ENCODE data around the gene TFPT. TPM values are rescaled to one million over a fixed set of nuclear protein-coding genes. Genes with fewer than 3 reads are reported as not detected.

TFPT gene
- total and polyA plus RNA-seq, 10 of the 15 experiments (the other 5 are each of a cell fraction or from before 2014, with no cell fraction given) = 1.7 to 40.2 (median 25.6) TPM

DNA sequence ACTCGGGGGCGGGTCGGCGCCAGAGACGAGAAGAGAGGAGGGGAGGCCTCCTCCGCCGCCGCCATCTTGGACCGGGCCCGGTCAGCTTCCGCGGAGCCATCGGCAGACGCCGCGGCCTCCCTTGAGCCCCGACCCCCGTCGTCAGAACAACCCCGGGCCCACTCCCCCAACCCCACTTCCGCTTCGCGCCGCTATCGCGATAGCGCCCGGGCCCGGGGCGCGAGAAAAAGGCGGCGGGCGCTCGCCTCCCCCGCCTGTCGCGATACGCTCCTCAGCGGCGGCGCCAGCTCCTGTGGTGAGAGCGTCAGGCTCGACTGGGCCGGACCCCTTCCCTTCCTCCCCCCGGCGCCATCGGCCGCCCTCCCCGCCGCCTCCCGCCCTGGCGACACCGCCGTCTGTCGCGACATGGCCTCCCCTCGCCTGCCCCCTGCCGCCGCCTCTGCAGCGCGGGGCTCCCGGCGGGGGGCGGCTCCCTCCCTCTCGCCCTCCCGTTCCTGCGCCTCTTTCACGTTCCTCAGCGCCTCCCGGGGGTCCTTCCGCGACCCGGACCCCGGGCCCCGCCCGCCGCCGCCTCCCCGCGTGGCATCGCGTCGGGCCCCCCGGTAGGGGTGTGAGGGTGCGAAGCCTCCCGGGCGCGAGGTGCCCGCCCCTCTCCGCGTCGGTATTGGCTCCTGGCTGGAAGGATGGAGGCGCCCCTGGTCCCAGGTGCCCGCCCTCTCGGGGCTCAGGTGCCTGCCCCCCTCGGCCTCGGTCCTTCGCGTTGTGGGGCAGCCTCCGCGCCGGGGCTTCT, 22.4 kb upstream of the TFPT start, which contains the start of gene CNOT3 (continued):
- TF ChIP-seq, protein P1, sequence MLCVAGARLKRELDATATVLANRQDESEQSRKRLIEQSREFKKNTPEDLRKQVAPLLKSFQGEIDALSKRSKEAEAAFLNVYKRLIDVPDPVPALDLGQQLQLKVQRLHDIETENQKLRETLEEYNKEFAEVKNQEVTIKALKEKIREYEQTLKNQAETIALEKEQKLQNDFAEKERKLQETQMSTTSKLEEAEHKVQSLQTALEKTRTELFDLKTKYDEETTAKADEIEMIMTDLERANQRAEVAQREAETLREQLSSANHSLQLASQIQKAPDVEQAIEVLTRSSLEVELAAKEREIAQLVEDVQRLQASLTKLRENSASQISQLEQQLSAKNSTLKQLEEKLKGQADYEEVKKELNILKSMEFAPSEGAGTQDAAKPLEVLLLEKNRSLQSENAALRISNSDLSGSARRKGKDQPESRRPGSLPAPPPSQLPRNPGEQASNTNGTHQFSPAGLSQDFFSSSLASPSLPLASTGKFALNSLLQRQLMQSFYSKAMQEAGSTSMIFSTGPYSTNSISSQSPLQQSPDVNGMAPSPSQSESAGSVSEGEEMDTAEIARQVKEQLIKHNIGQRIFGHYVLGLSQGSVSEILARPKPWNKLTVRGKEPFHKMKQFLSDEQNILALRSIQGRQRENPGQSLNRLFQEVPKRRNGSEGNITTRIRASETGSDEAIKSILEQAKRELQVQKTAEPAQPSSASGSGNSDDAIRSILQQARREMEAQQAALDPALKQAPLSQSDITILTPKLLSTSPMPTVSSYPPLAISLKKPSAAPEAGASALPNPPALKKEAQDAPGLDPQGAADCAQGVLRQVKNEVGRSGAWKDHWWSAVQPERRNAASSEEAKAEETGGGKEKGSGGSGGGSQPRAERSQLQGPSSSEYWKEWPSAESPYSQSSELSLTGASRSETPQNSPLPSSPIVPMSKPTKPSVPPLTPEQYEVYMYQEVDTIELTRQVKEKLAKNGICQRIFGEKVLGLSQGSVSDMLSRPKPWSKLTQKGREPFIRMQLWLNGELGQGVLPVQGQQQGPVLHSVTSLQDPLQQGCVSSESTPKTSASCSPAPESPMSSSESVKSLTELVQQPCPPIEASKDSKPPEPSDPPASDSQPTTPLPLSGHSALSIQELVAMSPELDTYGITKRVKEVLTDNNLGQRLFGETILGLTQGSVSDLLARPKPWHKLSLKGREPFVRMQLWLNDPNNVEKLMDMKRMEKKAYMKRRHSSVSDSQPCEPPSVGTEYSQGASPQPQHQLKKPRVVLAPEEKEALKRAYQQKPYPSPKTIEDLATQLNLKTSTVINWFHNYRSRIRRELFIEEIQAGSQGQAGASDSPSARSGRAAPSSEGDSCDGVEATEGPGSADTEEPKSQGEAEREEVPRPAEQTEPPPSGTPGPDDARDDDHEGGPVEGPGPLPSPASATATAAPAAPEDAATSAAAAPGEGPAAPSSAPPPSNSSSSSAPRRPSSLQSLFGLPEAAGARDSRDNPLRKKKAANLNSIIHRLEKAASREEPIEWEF (IDR thresholded peaks at IDR 0.05; ENCODE audit: insufficient replicate concordance, low read depth, low read length) = no peak
- TF ChIP-seq, protein P2, sequence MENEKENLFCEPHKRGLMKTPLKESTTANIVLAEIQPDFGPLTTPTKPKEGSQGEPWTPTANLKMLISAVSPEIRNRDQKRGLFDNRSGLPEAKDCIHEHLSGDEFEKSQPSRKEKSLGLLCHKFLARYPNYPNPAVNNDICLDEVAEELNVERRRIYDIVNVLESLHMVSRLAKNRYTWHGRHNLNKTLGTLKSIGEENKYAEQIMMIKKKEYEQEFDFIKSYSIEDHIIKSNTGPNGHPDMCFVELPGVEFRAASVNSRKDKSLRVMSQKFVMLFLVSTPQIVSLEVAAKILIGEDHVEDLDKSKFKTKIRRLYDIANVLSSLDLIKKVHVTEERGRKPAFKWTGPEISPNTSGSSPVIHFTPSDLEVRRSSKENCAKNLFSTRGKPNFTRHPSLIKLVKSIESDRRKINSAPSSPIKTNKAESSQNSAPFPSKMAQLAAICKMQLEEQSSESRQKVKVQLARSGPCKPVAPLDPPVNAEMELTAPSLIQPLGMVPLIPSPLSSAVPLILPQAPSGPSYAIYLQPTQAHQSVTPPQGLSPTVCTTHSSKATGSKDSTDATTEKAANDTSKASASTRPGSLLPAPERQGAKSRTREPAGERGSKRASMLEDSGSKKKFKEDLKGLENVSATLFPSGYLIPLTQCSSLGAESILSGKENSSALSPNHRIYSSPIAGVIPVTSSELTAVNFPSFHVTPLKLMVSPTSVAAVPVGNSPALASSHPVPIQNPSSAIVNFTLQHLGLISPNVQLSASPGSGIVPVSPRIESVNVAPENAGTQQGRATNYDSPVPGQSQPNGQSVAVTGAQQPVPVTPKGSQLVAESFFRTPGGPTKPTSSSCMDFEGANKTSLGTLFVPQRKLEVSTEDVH (IDR thresholded peaks at IDR 0.05; ENCODE audit: low read depth, partially characterized antibody) = no peak
- TF ChIP-seq POLR2AphosphoS5 (IDR thresholded peaks at IDR 0.05; ENCODE audit: low read length) = peak; percentile 85
- TF ChIP-seq, protein P3, sequence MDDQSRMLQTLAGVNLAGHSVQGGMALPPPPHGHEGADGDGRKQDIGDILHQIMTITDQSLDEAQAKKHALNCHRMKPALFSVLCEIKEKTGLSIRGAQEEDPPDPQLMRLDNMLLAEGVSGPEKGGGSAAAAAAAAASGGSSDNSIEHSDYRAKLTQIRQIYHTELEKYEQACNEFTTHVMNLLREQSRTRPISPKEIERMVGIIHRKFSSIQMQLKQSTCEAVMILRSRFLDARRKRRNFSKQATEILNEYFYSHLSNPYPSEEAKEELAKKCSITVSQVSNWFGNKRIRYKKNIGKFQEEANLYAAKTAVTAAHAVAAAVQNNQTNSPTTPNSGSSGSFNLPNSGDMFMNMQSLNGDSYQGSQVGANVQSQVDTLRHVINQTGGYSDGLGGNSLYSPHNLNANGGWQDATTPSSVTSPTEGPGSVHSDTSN (IDR thresholded peaks at IDR 0.05; ENCODE audit: insufficient replicate concordance, low read depth, low read length) = no peak
- TF ChIP-seq BRCA1 (IDR thresholded peaks at IDR 0.05; ENCODE audit: low read depth, low read length) = no peak
- no peak for TF ChIP-seq PML (IDR thresholded peaks at IDR 0.05; ENCODE audit: low read length)
- TF ChIP-seq EED (IDR thresholded peaks at IDR 0.05; ENCODE audit: low read depth) = no peak
- no peak; the same call in 1 of the 2 replicates for TF ChIP-seq SMAD5 (IDR thresholded peaks at IDR 0.05; ENCODE audit: low read depth)
- peak; percentile 97 for TF ChIP-seq YY1 (IDR thresholded peaks at IDR 0.05; ENCODE audit: low read depth, low read length)
- TF ChIP-seq, protein P4, sequence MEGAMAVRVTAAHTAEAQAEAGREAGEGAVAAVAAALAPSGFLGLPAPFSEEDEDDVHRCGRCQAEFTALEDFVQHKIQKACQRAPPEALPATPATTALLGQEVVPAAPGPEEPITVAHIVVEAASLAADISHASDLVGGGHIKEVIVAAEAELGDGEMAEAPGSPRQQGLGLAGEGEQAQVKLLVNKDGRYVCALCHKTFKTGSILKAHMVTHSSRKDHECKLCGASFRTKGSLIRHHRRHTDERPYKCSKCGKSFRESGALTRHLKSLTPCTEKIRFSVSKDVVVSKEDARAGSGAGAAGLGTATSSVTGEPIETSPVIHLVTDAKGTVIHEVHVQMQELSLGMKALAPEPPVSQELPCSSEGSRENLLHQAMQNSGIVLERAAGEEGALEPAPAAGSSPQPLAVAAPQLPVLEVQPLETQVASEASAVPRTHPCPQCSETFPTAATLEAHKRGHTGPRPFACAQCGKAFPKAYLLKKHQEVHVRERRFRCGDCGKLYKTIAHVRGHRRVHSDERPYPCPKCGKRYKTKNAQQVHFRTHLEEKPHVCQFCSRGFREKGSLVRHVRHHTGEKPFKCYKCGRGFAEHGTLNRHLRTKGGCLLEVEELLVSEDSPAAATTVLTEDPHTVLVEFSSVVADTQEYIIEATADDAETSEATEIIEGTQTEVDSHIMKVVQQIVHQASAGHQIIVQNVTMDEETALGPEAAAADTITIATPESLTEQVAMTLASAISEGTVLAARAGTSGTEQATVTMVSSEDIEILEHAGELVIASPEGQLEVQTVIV (IDR thresholded peaks at IDR 0.05; ENCODE audit: borderline replicate concordance, partially characterized antibody) = no peak
- 0 out of 4 replicates have a peak, but pooled peaks of 1 of the 2 experiments have one; percentile 1 for TF ChIP-seq SRF (IDR thresholded peaks at IDR 0.05; ENCODE audit: low read depth in 2 of 2, low read length in 2 of 2)
- no peak for TF ChIP-seq RAD51 (IDR thresholded peaks at IDR 0.05)
- TF ChIP-seq TCF3 (IDR thresholded peaks at IDR 0.05; ENCODE audit: borderline replicate concordance, insufficient read depth, low read depth, low read length) = no peak
- peak; percentile 6; the same call in 1 of the 2 replicates for TF ChIP-seq SIN3A (IDR thresholded peaks at IDR 0.05; ENCODE audit: low read depth, low read length)

Data from GM12878 (cell line).